Measurements from ENCODE around the gene RFC5.

The RFC5 gene

GRCh38 chr12:118061011-118061872 is 44.7 kb downstream of the RFC5 start, which contains the start of gene WSB2:
Gene WSB2, minus strand, starts transcription at chr12:118061179. Its CDS starts 131 bp downstream, at chr12:118061048.
- TF ChIP-seq TAF1 (IDR thresholded peaks at IDR 0.05; ENCODE audit: borderline replicate concordance, insufficient read depth, low read length) (no peak), FOXP2 (optimal IDR thresholded peaks at IDR 0.05; ENCODE audit: borderline replicate concordance, extremely low read depth, extremely low read length, insufficient read depth) (no peak), POLR2AphosphoS5 (IDR thresholded peaks at IDR 0.05; ENCODE audit: low read depth, low read length) (no peak), REST (IDR thresholded peaks at IDR 0.05; ENCODE audit: insufficient read depth in 1 of 2, low read depth in 2 of 2, low read length in 2 of 2) (no peak), SIN3A (IDR thresholded peaks at IDR 0.05; ENCODE audit: borderline replicate concordance, insufficient read depth, low read length) (no peak)

- TF ChIP-seq REST (IDR thresholded peaks at IDR 0.05; ENCODE audit: insufficient read depth in 1 of 2, low read depth in 2 of 2, low read length in 2 of 2) (no peak), FOXP2 (optimal IDR thresholded peaks at IDR 0.05; ENCODE audit: borderline replicate concordance, extremely low read depth, extremely low read length, insufficient read depth) (no peak), SIN3A (IDR thresholded peaks at IDR 0.05; ENCODE audit: borderline replicate concordance, insufficient read depth, low read length) (no peak), POLR2AphosphoS5 (IDR thresholded peaks at IDR 0.05; ENCODE audit: low read depth, low read length) (no peak), TAF1 (IDR thresholded peaks at IDR 0.05; ENCODE audit: borderline replicate concordance, insufficient read depth, low read length) (no peak)
Observed at GRCh38 chr12:118061873-118062843, 45.7 kb downstream of the RFC5 start.

- TF ChIP-seq FOXP2 (optimal IDR thresholded peaks at IDR 0.05; ENCODE audit: borderline replicate concordance, extremely low read depth, extremely low read length, insufficient read depth) = no peak
- TF ChIP-seq TAF1 (IDR thresholded peaks at IDR 0.05; ENCODE audit: borderline replicate concordance, insufficient read depth, low read length) = no peak
- no peak for TF ChIP-seq POLR2AphosphoS5 (IDR thresholded peaks at IDR 0.05; ENCODE audit: low read depth, low read length)
- TF ChIP-seq SIN3A (IDR thresholded peaks at IDR 0.05; ENCODE audit: borderline replicate concordance, insufficient read depth, low read length) = no peak
- TF ChIP-seq REST (IDR thresholded peaks at IDR 0.05; ENCODE audit: insufficient read depth in 1 of 2, low read depth in 2 of 2, low read length in 2 of 2) = no peak
Observed at GRCh38 chr12:118063576-118064391, 47.3 kb downstream of the RFC5 start.

- TF ChIP-seq FOXP2 (optimal IDR thresholded peaks at IDR 0.05; ENCODE audit: borderline replicate concordance, extremely low read depth, extremely low read length, insufficient read depth) = no peak
- TF ChIP-seq TAF1 (IDR thresholded peaks at IDR 0.05; ENCODE audit: borderline replicate concordance, insufficient read depth, low read length) = no peak
- TF ChIP-seq POLR2AphosphoS5 (IDR thresholded peaks at IDR 0.05; ENCODE audit: low read depth, low read length) = no peak
- TF ChIP-seq SIN3A (IDR thresholded peaks at IDR 0.05; ENCODE audit: borderline replicate concordance, insufficient read depth, low read length) = no peak
- TF ChIP-seq REST (IDR thresholded peaks at IDR 0.05; ENCODE audit: insufficient read depth in 1 of 2, low read depth in 2 of 2, low read length in 2 of 2) = no peak
Observed at GRCh38 chr12:118064608-118065007, 48.1 kb downstream of the RFC5 start.
